ENCODE data around the gene CSF2RB.

DNA sequence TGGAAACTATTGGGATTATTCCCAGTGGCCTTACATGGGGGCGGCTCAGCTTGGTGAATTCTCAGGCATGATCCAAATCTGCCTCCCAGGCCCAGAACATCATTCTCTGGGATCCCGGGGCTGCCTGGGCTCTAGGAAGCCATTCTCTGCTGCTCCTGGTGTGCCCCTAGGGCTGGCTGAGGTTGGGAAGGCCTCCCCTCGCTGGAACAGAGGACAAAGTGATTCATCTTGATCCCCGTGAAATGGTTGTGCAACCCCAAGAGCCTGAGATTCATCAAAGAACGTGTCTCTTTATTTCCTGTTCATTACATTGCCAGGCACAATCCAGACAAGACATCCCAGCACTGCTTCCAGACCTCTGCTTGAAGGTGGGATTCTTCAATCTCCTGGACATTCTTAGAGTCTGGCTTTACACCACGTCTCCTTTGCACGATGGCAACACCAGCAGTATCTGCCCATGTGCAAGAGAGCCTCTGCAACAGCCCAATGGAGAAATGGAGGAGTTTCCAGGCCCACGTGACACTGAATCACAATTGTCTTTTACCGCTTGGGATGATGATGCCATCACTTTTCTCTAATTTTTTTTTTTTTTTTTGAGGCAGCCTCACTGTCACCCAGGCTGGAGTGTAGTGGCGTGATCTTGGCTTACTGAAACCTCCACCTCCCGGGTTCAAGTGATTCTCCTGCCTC, 53.6 kb downstream of the CSF2RB start:
- TF ChIP-seq, protein P1, sequence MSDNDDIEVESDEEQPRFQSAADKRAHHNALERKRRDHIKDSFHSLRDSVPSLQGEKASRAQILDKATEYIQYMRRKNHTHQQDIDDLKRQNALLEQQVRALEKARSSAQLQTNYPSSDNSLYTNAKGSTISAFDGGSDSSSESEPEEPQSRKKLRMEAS (IDR thresholded peaks at IDR 0.05): no peak
- no peak for TF ChIP-seq YY1 (IDR thresholded peaks at IDR 0.05; ENCODE audit: low read depth)
- no peak for TF ChIP-seq TAF1 (IDR thresholded peaks at IDR 0.05; ENCODE audit: low read depth)
- TF ChIP-seq, protein P2, sequence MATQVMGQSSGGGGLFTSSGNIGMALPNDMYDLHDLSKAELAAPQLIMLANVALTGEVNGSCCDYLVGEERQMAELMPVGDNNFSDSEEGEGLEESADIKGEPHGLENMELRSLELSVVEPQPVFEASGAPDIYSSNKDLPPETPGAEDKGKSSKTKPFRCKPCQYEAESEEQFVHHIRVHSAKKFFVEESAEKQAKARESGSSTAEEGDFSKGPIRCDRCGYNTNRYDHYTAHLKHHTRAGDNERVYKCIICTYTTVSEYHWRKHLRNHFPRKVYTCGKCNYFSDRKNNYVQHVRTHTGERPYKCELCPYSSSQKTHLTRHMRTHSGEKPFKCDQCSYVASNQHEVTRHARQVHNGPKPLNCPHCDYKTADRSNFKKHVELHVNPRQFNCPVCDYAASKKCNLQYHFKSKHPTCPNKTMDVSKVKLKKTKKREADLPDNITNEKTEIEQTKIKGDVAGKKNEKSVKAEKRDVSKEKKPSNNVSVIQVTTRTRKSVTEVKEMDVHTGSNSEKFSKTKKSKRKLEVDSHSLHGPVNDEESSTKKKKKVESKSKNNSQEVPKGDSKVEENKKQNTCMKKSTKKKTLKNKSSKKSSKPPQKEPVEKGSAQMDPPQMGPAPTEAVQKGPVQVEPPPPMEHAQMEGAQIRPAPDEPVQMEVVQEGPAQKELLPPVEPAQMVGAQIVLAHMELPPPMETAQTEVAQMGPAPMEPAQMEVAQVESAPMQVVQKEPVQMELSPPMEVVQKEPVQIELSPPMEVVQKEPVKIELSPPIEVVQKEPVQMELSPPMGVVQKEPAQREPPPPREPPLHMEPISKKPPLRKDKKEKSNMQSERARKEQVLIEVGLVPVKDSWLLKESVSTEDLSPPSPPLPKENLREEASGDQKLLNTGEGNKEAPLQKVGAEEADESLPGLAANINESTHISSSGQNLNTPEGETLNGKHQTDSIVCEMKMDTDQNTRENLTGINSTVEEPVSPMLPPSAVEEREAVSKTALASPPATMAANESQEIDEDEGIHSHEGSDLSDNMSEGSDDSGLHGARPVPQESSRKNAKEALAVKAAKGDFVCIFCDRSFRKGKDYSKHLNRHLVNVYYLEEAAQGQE (IDR thresholded peaks at IDR 0.05; ENCODE audit: low read depth): no peak
- TF ChIP-seq CREB1 (IDR thresholded peaks at IDR 0.05; ENCODE audit: low read depth): no peak
- no peak for TF ChIP-seq ZBTB7A (IDR thresholded peaks at IDR 0.05; ENCODE audit: low read depth)
- no peak for TF ChIP-seq TEAD4 (IDR thresholded peaks at IDR 0.05)
- no peak for TF ChIP-seq EP300 (IDR thresholded peaks at IDR 0.05; ENCODE audit: borderline replicate concordance)
- TF ChIP-seq EGR1 (IDR thresholded peaks at IDR 0.05): no peak
- TF ChIP-seq NFIC (IDR thresholded peaks at IDR 0.05): no peak
- TF ChIP-seq FOXM1 (IDR thresholded peaks at IDR 0.05; ENCODE audit: borderline replicate concordance, low read depth): no peak
- TF ChIP-seq, protein P3, sequence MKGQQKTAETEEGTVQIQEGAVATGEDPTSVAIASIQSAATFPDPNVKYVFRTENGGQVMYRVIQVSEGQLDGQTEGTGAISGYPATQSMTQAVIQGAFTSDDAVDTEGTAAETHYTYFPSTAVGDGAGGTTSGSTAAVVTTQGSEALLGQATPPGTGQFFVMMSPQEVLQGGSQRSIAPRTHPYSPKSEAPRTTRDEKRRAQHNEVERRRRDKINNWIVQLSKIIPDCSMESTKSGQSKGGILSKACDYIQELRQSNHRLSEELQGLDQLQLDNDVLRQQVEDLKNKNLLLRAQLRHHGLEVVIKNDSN (IDR thresholded peaks at IDR 0.05): no peak
